H9 (cell line): ENCODE measurements around the gene FSTL4. TPM values are rescaled to one million over a fixed set of nuclear protein-coding genes. Genes with fewer than 3 reads are reported as not detected.

ENCODE experiments used
- DNase-seq: peaks from one replicate; pipeline ENCODE4 v3.0.0-alpha.2; 2017
- H2AFZ ChIP-seq: one replicate; pipeline ENCODE4 v1.6.1; 2013; ENCODE audit warnings: mild to moderate bottlenecking, low read length, control low read depth, moderate library complexity
- H2AK5ac ChIP-seq: 2 replicates; pipeline ENCODE4 v1.6.1; 2013; ENCODE audit warnings: low read length, control low read depth, mixed read lengths; ENCODE audit not compliant: insufficient read length
- H2BK120ac ChIP-seq: one replicate; pipeline ENCODE4 v1.6.1; 2013; ENCODE audit warnings: low read depth, mild to moderate bottlenecking, low read length, control low read depth, inconsistent platforms; ENCODE audit not compliant: poor library complexity, severe bottlenecking
- H2BK12ac ChIP-seq: 2 replicates; pipeline ENCODE4 v1.6.1; 2013; ENCODE audit warnings: low read length, control low read depth, mixed read lengths, low read depth; ENCODE audit not compliant: insufficient read length
- H2BK15ac ChIP-seq: 2 replicates; pipeline ENCODE4 v1.6.1; 2013; ENCODE audit warnings: low read depth, low read length, control low read depth
- H2BK20ac ChIP-seq: one replicate; pipeline ENCODE4 v1.6.1; 2013; ENCODE audit warnings: low read depth, mild to moderate bottlenecking, low read length, control low read depth, inconsistent platforms; ENCODE audit not compliant: poor library complexity, severe bottlenecking
- H2BK5ac ChIP-seq: 2 replicates; pipeline ENCODE4 v1.6.1; 2013; ENCODE audit warnings: low read length, control low read depth, mixed read lengths; ENCODE audit not compliant: insufficient read length
- H3K14ac ChIP-seq: 2 replicates; pipeline ENCODE4 v1.6.1; 2013; ENCODE audit warnings: low read length, control low read depth; ENCODE audit not compliant: insufficient read depth
- H3K18ac ChIP-seq: 2 replicates; pipeline ENCODE4 v1.6.1; 2013; ENCODE audit warnings: low read depth, mild to moderate bottlenecking, mixed read lengths, low read length, control low read depth; ENCODE audit not compliant: insufficient read length
- H3K23ac ChIP-seq: 2 replicates; pipeline ENCODE4 v1.6.1; 2013; ENCODE audit warnings: low read length, control low read depth, mixed read lengths, low read depth; ENCODE audit not compliant: insufficient read length
- H3K23me2 ChIP-seq: 2 replicates; pipeline ENCODE4 v1.6.1; 2013; ENCODE audit warnings: low read depth, mild to moderate bottlenecking, mixed read lengths, low read length, control low read depth; ENCODE audit not compliant: insufficient read length, poor library complexity, severe bottlenecking
- H3K27ac ChIP-seq: 2 replicates; pipeline ENCODE4 v1.5.1; 2013; ENCODE audit warnings: low read length, control low read depth, mixed read lengths, low read depth; ENCODE audit not compliant: insufficient read length
- H3K27me3 ChIP-seq: 2 replicates; pipeline ENCODE4 v1.6.1; 2013; ENCODE audit warnings: low read length, control low read depth, inconsistent platforms; ENCODE audit not compliant: insufficient read depth
- H3K4ac ChIP-seq: 2 replicates; pipeline ENCODE4 v1.6.1; 2013; ENCODE audit warnings: low read depth, mild to moderate bottlenecking, control low read depth, inconsistent platforms, low read length, moderate library complexity
- H3K4me1 ChIP-seq: 2 replicates; pipeline ENCODE4 v1.6.1; 2013; ENCODE audit warnings: low read length, control low read depth, inconsistent platforms; ENCODE audit not compliant: insufficient read depth
- H3K4me2 ChIP-seq: 2 replicates; pipeline ENCODE4 v1.6.1; 2013; ENCODE audit warnings: low read length, control low read depth, mixed read lengths; ENCODE audit not compliant: insufficient read length, insufficient read depth
- H3K56ac ChIP-seq: 2 replicates; pipeline ENCODE4 v1.6.1; 2013; ENCODE audit warnings: low read depth, mild to moderate bottlenecking, mixed read lengths, low read length, control low read depth; ENCODE audit not compliant: insufficient read length
- H3K79me1 ChIP-seq: 2 replicates; pipeline ENCODE4 v1.6.1; 2013; ENCODE audit warnings: low read depth, mild to moderate bottlenecking, moderate library complexity, low read length, control low read depth, inconsistent platforms; ENCODE audit not compliant: insufficient read depth, poor library complexity, severe bottlenecking
- H3K79me2 ChIP-seq: 2 replicates; pipeline ENCODE4 v1.6.1; 2013; ENCODE audit warnings: low read length, control low read depth, inconsistent platforms; ENCODE audit not compliant: insufficient read depth
- H3K9ac ChIP-seq: 2 replicates; pipeline ENCODE4 v1.6.1; 2013; ENCODE audit warnings: low read length, control low read depth, mixed read lengths; ENCODE audit not compliant: insufficient read length; ENCODE audit errors: extremely low read depth
- H3K9me3 ChIP-seq: one replicate; pipeline ENCODE4 v1.6.1; 2013; ENCODE audit warnings: low read depth, low read length, inconsistent platforms; ENCODE audit not compliant: control insufficient read depth
- H3T11ph ChIP-seq: one replicate; pipeline ENCODE4 v1.6.1; 2013; ENCODE audit warnings: mild to moderate bottlenecking, low read length, control low read depth, inconsistent platforms
- H4K20me1 ChIP-seq: one replicate; pipeline ENCODE4 v1.6.1; 2013; ENCODE audit not compliant: control insufficient read depth, insufficient read length, insufficient read depth
- H4K5ac ChIP-seq: 2 replicates; pipeline ENCODE4 v1.6.1; 2013; ENCODE audit warnings: low read depth, mild to moderate bottlenecking, mixed read lengths, low read length, control low read depth; ENCODE audit not compliant: insufficient read length
- H4K8ac ChIP-seq: replicated peaks from 2 replicates; pipeline ENCODE4 v1.6.1; 2013; ENCODE audit warnings: low read length, control low read depth, mixed read lengths, low read depth; ENCODE audit not compliant: insufficient read length
- H4K91ac ChIP-seq: 2 replicates; pipeline ENCODE4 v1.6.1; 2013; ENCODE audit warnings: low read depth, mild to moderate bottlenecking, moderate library complexity, mixed read lengths, low read length, control low read depth; ENCODE audit not compliant: insufficient read length
- H3K27ac Mint-ChIP-seq, 3 experiments: 2 replicates in 2 of 3; 3 replicates in 1 of 3; pipeline ENCODE4 v1.8.0; 2020 to 2021; ENCODE audit warnings: mixed read lengths in 3 of 3, mild to moderate bottlenecking in 1 of 3, moderate library complexity in 1 of 3
- H3K27me3 Mint-ChIP-seq: 2 replicates; pipeline ENCODE4 v1.8.0; 2021; ENCODE audit warnings: low read depth, mild to moderate bottlenecking, moderate library complexity, mixed read lengths
- H3K36me3 Mint-ChIP-seq, 3 experiments: 2 replicates in 2 of 3; 3 replicates in 1 of 3; pipeline ENCODE4 v1.8.0; 2020 to 2021; ENCODE audit warnings: low read depth in 3 of 3, mixed read lengths in 3 of 3; ENCODE audit not compliant: insufficient read depth in 1 of 3
- H3K4me1 Mint-ChIP-seq, 2 experiments: 2 replicates each; pipeline ENCODE4 v1.8.0; 2020; ENCODE audit warnings: mixed read lengths in 2 of 2
- H3K4me3 Mint-ChIP-seq, 2 experiments: 2 replicates in 1 of 2; 3 replicates in 1 of 2; pipeline ENCODE4 v1.8.0; 2020 to 2021; ENCODE audit warnings: mild to moderate bottlenecking in 2 of 2, mixed read lengths in 2 of 2, moderate library complexity in 1 of 2
- H3K9me3 Mint-ChIP-seq, 2 experiments: 2 replicates in 1 of 2; 3 replicates in 1 of 2; pipeline ENCODE4 v1.8.0; 2020; ENCODE audit warnings: mild to moderate bottlenecking in 2 of 2, mixed read lengths in 2 of 2, moderate library complexity in 1 of 2
- CTCF ChIP-seq: fragments of 200-600 bp; sonication (generic); conservative IDR thresholded peaks from 3 replicates; pipeline ENCODE4 v1.8.0; 2021; ENCODE audit warnings: antibody characterized with exemption, mild to moderate bottlenecking
- WGBS: extraction: QIAGEN DNeasy Blood & Tissue Kit; methylation state at CpG from one replicate; pipeline ENCODE4 v1.1.7; 2013; ENCODE audit warnings: missing lambda C conversion rate, low lambda C conversion rate, mixed read lengths; ENCODE audit not compliant: insufficient read length; ENCODE audit errors: extremely low coverage; 5-methylcytosine and 5-hydroxymethylcytosine counted together
- total RNA-seq: library from RNA; stranded (reverse); gene quantifications from 2 replicates; pipeline ENCODE4 v1.2.1, GENCODE V29; 2021

Gene FSTL4
- total RNA-seq, 1 experiment from 2014 or later, result 5.7 TPM

- no peak for TF ChIP-seq CTCF
- H4K5ac ChIP-seq, result no peak overlapping the region
- no peak overlapping the region for H4K91ac ChIP-seq
- no peak overlapping the region for H3K56ac ChIP-seq
- H2BK5ac ChIP-seq, result no peak overlapping the region
- no peaks in the 10 kb centered on the region for H3K79me1 ChIP-seq
- H3K4me2 ChIP-seq, result no peak overlapping the region
- no peak overlapping the region for H2BK120ac ChIP-seq
- H3K27me3 Mint-ChIP-seq, result no peaks in the 10 kb centered on the region
- DNase-seq, result no peak
- no peak overlapping the region for H4K8ac ChIP-seq
- no peaks in the 10 kb centered on the region for H3K4me1 ChIP-seq
- H3K9me3 ChIP-seq, result no peaks in the 10 kb centered on the region
- H2BK20ac ChIP-seq, result no peak overlapping the region
- no peaks in the 10 kb centered on the region for H3K79me2 ChIP-seq
- no peak overlapping the region for H2AK5ac ChIP-seq
- no peak overlapping the region for H2AFZ ChIP-seq
- H3K36me3 Mint-ChIP-seq, result peaks cover 0 to 3% (median 0%) of the 10 kb centered on the region in 3 experiments; a peak in 2 of 7 replicates
- H3K23me2 ChIP-seq, result no peaks in the 10 kb centered on the region
- H3K27ac Mint-ChIP-seq, result no peak overlapping the region
- H3K18ac ChIP-seq, result no peak overlapping the region
- no peaks in the 10 kb centered on the region for H4K20me1 ChIP-seq
- no peak overlapping the region for H3K27ac ChIP-seq
- WGBS, result no CpG with 5 or more reads among the region's 2 CpGs
- no peak overlapping the region for H3T11ph ChIP-seq
- H2BK12ac ChIP-seq, result no peak overlapping the region
- H3K4me3 Mint-ChIP-seq, result no peak overlapping the region
- H3K4me1 Mint-ChIP-seq, result no peaks in the 10 kb centered on the region
- H3K9me3 Mint-ChIP-seq, result no peaks in the 10 kb centered on the region
- no peaks in the 10 kb centered on the region for H3K27me3 ChIP-seq
- H3K23ac ChIP-seq, result no peak overlapping the region
- H3K14ac ChIP-seq, result no peak overlapping the region
- H2BK15ac ChIP-seq, result no peak overlapping the region
- H3K9ac ChIP-seq, result no peak overlapping the region
- no peak overlapping the region for H3K4ac ChIP-seq
Observed at GRCh38 chr5:133214153-133214820, 398.1 kb downstream of the FSTL4 start.
